ENCODE measurements around the gene COX20.

- TF ChIP-seq CTCF (IDR thresholded peaks at IDR 0.05 in 2 of 3, conservative IDR thresholded peaks at IDR 0.05 in 1 of 3; ENCODE audit: control insufficient read depth in 2 of 3, extremely low read depth in 1 of 3, insufficient read depth in 1 of 3, low read depth in 3 of 3, low read length in 3 of 3), result no peak
- TF ChIP-seq SPI1 (IDR thresholded peaks at IDR 0.05; ENCODE audit: borderline replicate concordance, insufficient read depth, low read depth, low read length), result no peak
Measured at GRCh38 chr1:244854865-244855578, 19.6 kb downstream of the COX20 start.
